ENCODE results near the gene RNU5B-1.

The RNU5B-1 gene

GRCh38 chr15:65329288-65329983, 25.0 kb downstream of the RNU5B-1 start:
- DNase-seq = no peak

GRCh38 chr15:65329984-65330735, 25.7 kb downstream of the RNU5B-1 start:
- no peak for DNase-seq

- DNase-seq = no peak
These were observed 26.6 kb downstream of the RNU5B-1 start for GRCh38 chr15:65330934-65331645.

GRCh38 chr15:65331811-65332210, 27.3 kb downstream of the RNU5B-1 start:
- no peak for DNase-seq

GRCh38 chr15:65332391-65333147, 28.1 kb downstream of the RNU5B-1 start:
- DNase-seq = no peak

GRCh38 chr15:65333148-65333820, 28.8 kb downstream of the RNU5B-1 start:
- DNase-seq = no peak

- DNase-seq = no peak
These were observed 29.4 kb downstream of the RNU5B-1 start for GRCh38 chr15:65333856-65334255.

- no peak for DNase-seq
These were observed 30.2 kb downstream of the RNU5B-1 start for GRCh38 chr15:65334586-65335231.

GRCh38 chr15:65335278-65336055, 31.0 kb downstream of the RNU5B-1 start:
- DNase-seq = no peak

- no peak for DNase-seq
These were observed 32.3 kb downstream of the RNU5B-1 start for GRCh38 chr15:65336493-65337435.

GRCh38 chr15:65337436-65338070, 33.1 kb downstream of the RNU5B-1 start:
- DNase-seq = no peak

- no peak for DNase-seq
These were observed 33.9 kb downstream of the RNU5B-1 start for GRCh38 chr15:65338366-65338765.

- no peak for DNase-seq
These were observed 34.3 kb downstream of the RNU5B-1 start for GRCh38 chr15:65338823-65339222.

GRCh38 chr15:65339416-65339815, 34.9 kb downstream of the RNU5B-1 start:
- no peak for DNase-seq

GRCh38 chr15:65339920-65340319, 35.4 kb downstream of the RNU5B-1 start:
- DNase-seq = no peak

- DNase-seq = no peak
These were observed 38.0 kb downstream of the RNU5B-1 start for GRCh38 chr15:65342493-65342892.

- no peak for DNase-seq
These were observed 39.0 kb downstream of the RNU5B-1 start for GRCh38 chr15:65343374-65343981.

- no peak for DNase-seq
These were observed 39.9 kb downstream of the RNU5B-1 start for GRCh38 chr15:65344214-65344913.

Measured in stimulated activated CD4-positive, alpha-beta T cell treated with anti-CD3 and anti-CD28 coated beads, Interleukin-4, amount 100 ng/mL, for 24 hours (primary cell).